Stimulated activated CD8-positive, alpha-beta memory T cell treated with anti-CD3 and anti-CD28 coated beads, Interleukin-7, amount 100 ng/mL, for 48 hours (primary cell): Measurements from ENCODE around the gene FAM181A.

Source experiments
- DNase-seq, 2 donors: peaks; one replicate each; pipeline ENCODE4 v3.0.0-alpha.2; 2020; ENCODE audit warnings: low read depth in 1 of 2; ENCODE audit errors: extremely low read depth in 1 of 2

The FAM181A gene

GRCh38 chr14:93928184-93929047 is 1.3 kb downstream of the FAM181A start:
- DNase-seq = no peak

DNA sequence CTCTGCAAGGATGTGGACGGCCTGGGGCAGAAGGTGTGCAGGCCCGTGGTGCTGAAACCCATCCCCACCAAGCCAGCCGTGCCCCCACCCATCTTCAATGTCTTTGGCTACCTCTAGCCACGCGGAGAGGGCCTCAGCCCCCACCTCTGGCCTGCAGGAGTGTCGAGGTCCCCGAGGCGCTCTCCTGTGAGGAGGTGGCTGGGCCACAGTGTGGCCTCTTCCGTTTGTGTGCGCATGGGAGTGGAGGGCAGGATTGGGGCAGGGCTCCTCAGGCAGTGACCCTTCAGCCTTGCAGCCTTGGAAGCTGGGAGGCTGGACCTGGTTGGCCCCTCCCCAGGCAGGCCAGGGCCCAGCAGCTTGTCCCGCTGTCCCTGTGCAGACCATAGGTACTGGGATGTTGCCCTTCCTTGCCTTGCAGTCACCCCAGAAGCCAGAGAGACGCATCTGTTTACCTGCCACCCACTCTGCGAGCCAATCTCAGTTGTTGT is 1.9 kb downstream of the FAM181A start:
- DNase-seq = no peak

- no peak for DNase-seq
Observed at GRCh38 chr14:93929657-93930056, 2.5 kb downstream of the FAM181A start.

DNA sequence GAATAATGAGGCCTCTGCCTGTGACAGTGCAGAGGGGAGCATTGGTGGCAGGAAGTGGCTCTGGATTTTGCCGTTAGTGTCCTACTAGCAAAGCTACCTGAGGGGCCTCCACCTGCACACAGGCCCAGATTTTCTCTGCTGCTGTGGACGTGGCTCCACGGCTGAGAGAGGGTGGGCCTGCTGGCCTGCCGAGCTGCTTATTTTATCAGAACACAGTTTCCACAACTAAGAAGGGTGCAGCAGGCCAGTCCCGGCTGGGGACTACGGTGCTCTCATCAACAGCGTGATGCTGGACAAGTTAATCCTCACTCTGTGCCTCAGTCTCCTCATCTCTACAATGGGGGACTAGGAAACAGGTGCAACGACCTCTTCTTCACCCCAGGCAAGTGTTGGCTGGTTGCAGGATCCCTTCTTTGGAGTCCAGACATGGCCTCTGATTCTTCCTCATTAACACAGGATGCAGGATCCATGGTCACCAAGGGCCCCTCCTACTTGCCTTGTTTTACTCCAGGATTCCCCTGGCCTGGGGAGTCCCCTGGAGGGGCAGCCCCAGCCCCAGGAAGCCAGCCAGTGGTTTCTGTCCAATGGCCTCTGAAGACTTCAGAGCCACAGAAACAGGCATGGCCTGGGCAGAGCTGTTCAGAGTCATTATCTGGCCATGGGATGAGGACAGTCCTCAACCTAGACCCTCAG is 3.3 kb downstream of the FAM181A start:
- DNase-seq = no peak

GRCh38 chr14:93930989-93931307 is 3.8 kb downstream of the FAM181A start:
- no peak for DNase-seq

- DNase-seq = no peak
Observed at GRCh38 chr14:93932642-93933041, 5.5 kb downstream of the FAM181A start.

DNA sequence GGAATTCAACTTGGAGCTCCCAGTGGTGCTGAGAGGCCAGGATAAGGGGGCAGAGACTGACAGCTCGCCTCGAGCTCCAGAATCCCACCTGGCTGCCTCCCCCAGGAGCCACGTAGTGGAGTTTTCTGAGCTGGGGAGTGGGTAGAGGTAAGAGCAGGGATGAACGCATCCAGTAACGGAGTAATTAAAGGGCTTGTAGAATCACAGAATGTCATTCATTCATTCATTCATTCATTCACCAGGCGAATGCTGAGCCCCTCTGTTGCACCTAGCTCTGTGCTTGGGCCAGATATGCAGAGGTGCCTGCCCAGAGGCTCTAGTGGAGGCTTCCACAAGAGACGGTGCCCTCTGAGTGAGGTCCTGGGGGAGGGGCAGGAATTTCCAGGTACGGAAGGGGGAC is 8.1 kb downstream of the FAM181A start:
- DNase-seq = no peak

GRCh38 chr14:93936245-93936644 is 9.1 kb downstream of the FAM181A start:
- DNase-seq = no peak

- no peak for DNase-seq
Observed at GRCh38 chr14:93936926-93937325, 9.8 kb downstream of the FAM181A start.

GRCh38 chr14:93937519-93937918 is 10.4 kb downstream of the FAM181A start:
- DNase-seq = no peak

- DNase-seq = no peak
Observed at GRCh38 chr14:93938751-93939303, 11.7 kb downstream of the FAM181A start.

GRCh38 chr14:93939304-93940229 is 12.4 kb downstream of the FAM181A start:
- DNase-seq = peak; percentile 84

DNA sequence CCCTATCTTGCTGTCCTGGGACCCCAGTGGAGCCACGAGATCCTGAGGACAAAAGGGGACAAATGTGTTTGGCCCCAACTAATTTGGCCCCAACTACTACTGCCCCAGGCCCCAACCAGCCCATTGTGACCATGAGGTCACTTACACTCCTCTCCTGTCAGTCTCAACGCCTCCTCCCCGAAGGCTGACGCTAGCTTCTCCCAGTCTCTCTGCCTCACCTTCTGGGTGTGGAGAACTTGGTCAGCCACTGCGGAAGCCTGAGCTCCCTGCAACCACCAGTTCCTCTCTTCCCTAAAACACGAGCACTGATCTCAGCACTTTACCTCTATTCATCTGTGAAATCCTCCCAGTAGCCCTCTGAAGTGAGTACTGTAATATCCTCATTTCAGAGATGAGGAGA is 13.3 kb downstream of the FAM181A start:
- no peak for DNase-seq

GRCh38 chr14:93941293-93941910 is 14.3 kb downstream of the FAM181A start:
- no peak for DNase-seq

DNA sequence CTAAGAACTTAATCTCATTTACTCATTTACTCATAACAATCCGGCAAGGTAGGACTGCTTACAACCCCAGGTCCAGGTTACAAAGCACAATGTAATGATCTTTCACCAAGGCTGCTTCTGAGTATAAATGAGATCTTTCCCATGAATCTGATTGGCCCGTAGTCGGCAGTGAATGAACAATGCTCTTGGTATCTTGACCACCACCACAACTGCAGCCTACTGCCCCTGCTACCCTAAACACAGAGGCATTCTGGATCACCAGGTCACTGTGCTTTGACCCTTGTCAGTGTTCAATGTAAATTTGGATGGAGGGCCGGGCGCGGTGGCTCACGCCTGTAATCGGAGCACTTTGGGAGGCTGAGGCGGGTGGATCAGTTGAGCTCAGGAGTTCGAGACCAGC is 15.9 kb downstream of the FAM181A start:
- DNase-seq = no peak

- no peak for DNase-seq
Observed at GRCh38 chr14:93943930-93944329, 16.8 kb downstream of the FAM181A start.

GRCh38 chr14:93944348-93945069 is 17.4 kb downstream of the FAM181A start:
- no peak for DNase-seq

- DNase-seq = no peak
Observed at GRCh38 chr14:93945070-93945399, 17.9 kb downstream of the FAM181A start.

GRCh38 chr14:93946104-93946503 is 19.0 kb downstream of the FAM181A start:
- DNase-seq = no peak

DNA sequence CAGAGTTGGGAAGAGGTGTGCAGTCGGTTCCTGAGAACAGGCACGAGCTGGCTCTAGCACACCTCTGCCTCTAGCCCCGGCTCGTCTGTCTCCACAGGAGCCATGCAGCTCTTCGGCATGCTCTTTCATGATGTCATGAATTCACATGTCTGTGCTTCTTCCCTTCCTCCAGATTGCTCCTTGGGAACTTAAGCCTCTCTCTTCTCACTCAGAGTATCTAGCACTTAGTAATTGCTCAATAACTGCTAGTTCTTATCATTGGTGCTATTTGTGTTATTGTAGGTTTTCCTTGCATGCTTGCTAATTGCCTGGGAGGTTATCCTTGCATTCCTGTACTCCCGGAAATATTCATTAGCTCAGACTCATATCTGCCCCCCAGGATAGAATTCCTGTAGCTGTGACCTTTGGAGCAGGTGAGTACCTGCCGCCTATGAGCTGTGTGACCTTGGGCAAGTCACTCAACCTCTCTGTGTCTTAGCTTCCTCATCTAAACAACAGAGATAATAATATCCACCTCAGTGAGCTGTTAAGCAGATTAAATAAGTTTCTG is 19.5 kb downstream of the FAM181A start:
- DNase-seq = no peak
